ENCODE data around the gene CD244.

GRCh38 chr1:160883581-160884513 lies 21.2 kb upstream of the CD244 start:
- TF ChIP-seq CTCF (IDR thresholded peaks at IDR 0.05; ENCODE audit: low read depth, low read length) (no peak), EZH2phosphoT487 (IDR thresholded peaks at IDR 0.05; ENCODE audit: low read depth) (no peak)

All from OCI-LY3 (cell line).